Measurements from ENCODE around the gene ZMYND8. TPM values are rescaled to one million over a fixed set of nuclear protein-coding genes. Genes with fewer than 3 reads are reported as not detected.

ZMYND8 gene
- total and polyA plus RNA-seq, 10 of the 15 experiments (the other 5 are each of a cell fraction or from before 2014, with no cell fraction given): 12.9 to 54.8 (median 23.1) TPM

- TF ChIP-seq REST (IDR thresholded peaks at IDR 0.05; ENCODE audit: low read depth, low read length) (no peak), ZZZ3 (IDR thresholded peaks at IDR 0.05; ENCODE audit: control insufficient read depth, insufficient read length, low read depth) (no peak), PBX3 (IDR thresholded peaks at IDR 0.05; ENCODE audit: insufficient replicate concordance, low read depth, low read length) (no peak), YY1 (IDR thresholded peaks at IDR 0.05; ENCODE audit: low read depth, low read length) (no peak), HDAC2 (IDR thresholded peaks at IDR 0.05) (no peak), RB1 (IDR thresholded peaks at IDR 0.05; ENCODE audit: borderline replicate concordance) (no peak), RELA (IDR thresholded peaks at IDR 0.05; ENCODE audit: borderline replicate concordance, partially characterized antibody) (no peak)
- in situ Hi-C loops (cut with MboI) (no loop called here), intact Hi-C loops (cut with micrococcal nuclease; ENCODE audit: unreplicated experiment) (no loop called here)
- Histone ChIP-seq H3K9ac (ENCODE audit: control insufficient read depth, insufficient read depth, low read length) (no peak overlapping the region), H3K9me3 (replicated peaks; ENCODE audit: control insufficient read depth, insufficient read depth, low read length) (no peaks in the 10 kb centered on the region; the same call in 2 of the 3 replicates), H2AFZ (ENCODE audit: control insufficient read depth, low read depth, low read length) (no peak overlapping the region), H3K79me2 (ENCODE audit: control insufficient read depth, insufficient read depth, low read length) (no peaks in the 10 kb centered on the region), H3K27me3 (replicated peaks in 1 of 2; ENCODE audit: control insufficient read depth in 2 of 2, insufficient read depth in 2 of 2, low read length in 1 of 2) (no peaks in the 10 kb centered on the region; a peak in 1 of 4 replicates), H3K27ac (ENCODE audit: control insufficient read depth, insufficient read depth) (no peak overlapping the region), H3K36me3 (ENCODE audit: control insufficient read depth in 2 of 2, insufficient read depth in 2 of 2, low read length in 1 of 2) (no peaks in the 10 kb centered on the region), H4K20me1 (ENCODE audit: control insufficient read depth, insufficient read depth) (no peaks in the 10 kb centered on the region), H3K4me2 (ENCODE audit: control insufficient read depth, insufficient read depth) (no peak overlapping the region), H3K4me1 (ENCODE audit: control insufficient read depth, insufficient read depth, low read length) (no peaks in the 10 kb centered on the region), H3K4me3 (no peak overlapping the region)
- DNase-seq (ENCODE audit: low read depth, low spot score): no peak
- RAD21 ChIA-PET (ENCODE audit: unreplicated experiment): no interaction called here
- no TSS peak for BruUV-seq (replicated peaks)
- SMC1A ChIA-PET (ENCODE audit: uncharacterized antibody, unreplicated experiment): no interaction called here
- FAIRE-seq: no peak
- 78% methylated on average over 9 of the region's 10 CpGs for WGBS (ENCODE audit: insufficient coverage, insufficient replicate concordance, low lambda C conversion rate, missing lambda C conversion rate)
- POLR2A ChIA-PET: no interaction called here
- ATAC-seq: no peak
- CTCF ChIA-PET: no interaction called here
These were observed 195.1 kb downstream of the ZMYND8 start for GRCh38 chr20:47161411-47161810.

Data from GM12878 (cell line).